Measurements from ENCODE around the gene ZIC2. TPM values are rescaled to one million over a fixed set of nuclear protein-coding genes. Genes with fewer than 3 reads are reported as not detected.

ZIC2 gene
- total RNA-seq = not detected

DNA sequence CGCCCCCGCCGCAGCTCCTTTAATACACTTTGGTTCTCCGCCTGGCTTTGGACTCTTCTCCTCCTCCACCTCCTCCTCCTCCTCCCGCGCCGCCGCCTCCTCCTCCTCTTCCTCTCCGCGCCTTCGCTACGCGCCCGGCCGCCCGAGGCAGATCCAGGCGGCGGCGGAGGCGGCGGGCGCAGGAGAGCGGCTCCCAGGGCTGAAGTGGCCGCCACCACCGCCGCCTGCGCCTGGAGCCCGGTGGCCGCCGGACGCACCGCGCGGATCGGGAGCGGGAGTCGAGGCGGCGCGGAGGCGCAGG is at the start of gene ZIC2:
Gene ZIC2 (plus strand): TSS at position 50 of the 301 bp plus-strand sequence. CDS start 281 bp downstream, outside the sequence.
- 1% methylated on average over 37 of the region's 41 CpGs for WGBS
- Histone ChIP-seq H3K4me1 (peaks cover 59% of the 10 kb centered on the region), H3K36me3 (no peaks in the 10 kb centered on the region), H3K4me3 (peak within 1 kb of the TSS; percentile 61), H3K27me3 (peaks cover 100% of the 10 kb centered on the region), H3K9me3 (no peaks in the 10 kb centered on the region), H3K27ac (no peak within 1 kb of the TSS)
- peak in 1 of 2 donors; percentile 61 for DNase-seq (ENCODE audit: low spot score in 2 of 2)
- no peak for TF ChIP-seq POLR2AphosphoS5 (IDR thresholded peaks at IDR 0.05)
- no peak for TF ChIP-seq POLR2A (IDR thresholded peaks at IDR 0.05)
- TF ChIP-seq, protein P1, sequence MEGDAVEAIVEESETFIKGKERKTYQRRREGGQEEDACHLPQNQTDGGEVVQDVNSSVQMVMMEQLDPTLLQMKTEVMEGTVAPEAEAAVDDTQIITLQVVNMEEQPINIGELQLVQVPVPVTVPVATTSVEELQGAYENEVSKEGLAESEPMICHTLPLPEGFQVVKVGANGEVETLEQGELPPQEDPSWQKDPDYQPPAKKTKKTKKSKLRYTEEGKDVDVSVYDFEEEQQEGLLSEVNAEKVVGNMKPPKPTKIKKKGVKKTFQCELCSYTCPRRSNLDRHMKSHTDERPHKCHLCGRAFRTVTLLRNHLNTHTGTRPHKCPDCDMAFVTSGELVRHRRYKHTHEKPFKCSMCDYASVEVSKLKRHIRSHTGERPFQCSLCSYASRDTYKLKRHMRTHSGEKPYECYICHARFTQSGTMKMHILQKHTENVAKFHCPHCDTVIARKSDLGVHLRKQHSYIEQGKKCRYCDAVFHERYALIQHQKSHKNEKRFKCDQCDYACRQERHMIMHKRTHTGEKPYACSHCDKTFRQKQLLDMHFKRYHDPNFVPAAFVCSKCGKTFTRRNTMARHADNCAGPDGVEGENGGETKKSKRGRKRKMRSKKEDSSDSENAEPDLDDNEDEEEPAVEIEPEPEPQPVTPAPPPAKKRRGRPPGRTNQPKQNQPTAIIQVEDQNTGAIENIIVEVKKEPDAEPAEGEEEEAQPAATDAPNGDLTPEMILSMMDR (IDR thresholded peaks at IDR 0.05) = no peak
- TF ChIP-seq EP300 (IDR thresholded peaks at IDR 0.05) = no peak

DNA sequence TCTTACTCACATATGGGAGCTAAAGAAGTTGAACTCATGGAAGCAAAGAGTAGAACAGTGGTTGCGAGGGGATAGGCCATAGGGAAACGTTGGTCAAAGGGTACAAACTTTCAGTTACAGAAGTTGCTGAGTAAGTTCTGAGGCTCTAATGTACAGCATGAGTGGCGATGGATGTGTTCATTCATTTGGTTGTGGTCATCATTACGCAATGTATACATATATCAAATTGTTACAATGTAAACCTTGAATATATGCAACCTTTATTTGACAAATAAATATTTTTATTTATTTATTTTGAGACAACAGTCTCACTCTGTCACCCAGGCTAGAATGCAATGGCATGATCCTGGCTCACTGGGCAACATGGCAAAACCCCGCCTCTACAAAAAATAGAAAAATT is 48.7 kb upstream of the ZIC2 start:
- WGBS = 86% methylated on average over 5 of the region's 5 CpGs
- H3K27ac ChIP-seq = no peak overlapping the region
- no peaks in the 10 kb centered on the region for H3K9me3 ChIP-seq
- TF ChIP-seq EP300 (IDR thresholded peaks at IDR 0.05) (no peak), POLR2A (IDR thresholded peaks at IDR 0.05) (no peak), POLR2AphosphoS5 (IDR thresholded peaks at IDR 0.05) (no peak)
- TF ChIP-seq, protein P1 (IDR thresholded peaks at IDR 0.05) = no peak
- no peak overlapping the region for H3K4me3 ChIP-seq
- DNase-seq (ENCODE audit: low spot score in 2 of 2) = no peak
- no peaks in the 10 kb centered on the region for H3K36me3 ChIP-seq
- peaks cover 37% of the 10 kb centered on the region for H3K27me3 ChIP-seq
- H3K4me1 ChIP-seq = no peaks in the 10 kb centered on the region

DNA sequence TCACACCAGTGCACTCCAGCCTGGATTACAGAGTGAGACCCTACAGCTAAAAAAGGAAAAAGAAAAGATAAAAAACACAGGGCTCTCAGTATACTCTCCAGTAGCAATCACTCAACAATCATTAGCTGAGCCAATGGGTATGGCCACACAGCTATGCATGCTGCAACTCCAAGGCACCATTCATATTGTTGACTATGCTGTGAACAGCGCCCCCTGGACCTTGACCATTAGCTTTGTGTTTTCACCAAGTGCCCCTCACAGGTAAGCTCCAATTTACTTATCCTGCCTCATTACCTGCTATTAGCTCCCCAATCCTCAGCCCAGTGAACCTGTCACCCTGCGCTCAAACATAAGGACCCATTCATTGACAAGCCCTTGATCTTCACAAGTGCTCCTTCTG is 45.8 kb upstream of the ZIC2 start:
- Histone ChIP-seq H3K4me1 (no peaks in the 10 kb centered on the region), H3K36me3 (no peaks in the 10 kb centered on the region), H3K27ac (no peak overlapping the region), H3K4me3 (no peak overlapping the region), H3K9me3 (no peaks in the 10 kb centered on the region), H3K27me3 (peaks cover 51% of the 10 kb centered on the region)
- 48% methylated on average over 2 of the region's 2 CpGs for WGBS
- no peak for DNase-seq (ENCODE audit: low spot score in 2 of 2)
- TF ChIP-seq EP300 (IDR thresholded peaks at IDR 0.05) (no peak), POLR2AphosphoS5 (IDR thresholded peaks at IDR 0.05) (no peak), POLR2A (IDR thresholded peaks at IDR 0.05) (no peak)
- TF ChIP-seq, protein P1 (IDR thresholded peaks at IDR 0.05) = no peak

DNA sequence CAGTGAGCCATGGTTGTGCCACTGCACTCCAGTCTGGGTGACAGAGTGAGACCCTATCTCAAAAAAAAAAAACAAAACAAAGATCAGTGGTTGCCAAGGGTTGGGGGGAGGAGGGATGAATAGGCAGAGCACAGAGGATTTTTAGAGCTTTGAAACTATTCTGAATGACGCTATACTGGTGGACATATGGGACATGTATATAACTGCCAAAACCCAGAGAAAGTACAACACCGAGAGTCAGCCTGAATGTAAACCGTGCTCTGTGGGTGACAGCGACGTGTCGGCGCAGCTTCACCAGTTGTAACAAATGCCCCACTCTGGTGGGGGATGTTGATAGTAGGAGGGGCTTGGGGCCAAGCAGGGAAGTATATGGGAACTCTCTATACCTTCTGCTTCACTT is 42.9 kb upstream of the ZIC2 start:
- no peaks in the 10 kb centered on the region for H3K36me3 ChIP-seq
- DNase-seq (ENCODE audit: low spot score in 2 of 2) = no peak
- H3K4me3 ChIP-seq = no peak overlapping the region
- H3K27ac ChIP-seq = no peak overlapping the region
- 63% methylated on average over 7 of the region's 7 CpGs for WGBS
- H3K4me1 ChIP-seq = no peaks in the 10 kb centered on the region
- H3K9me3 ChIP-seq = no peaks in the 10 kb centered on the region
- H3K27me3 ChIP-seq = peaks cover 67% of the 10 kb centered on the region
- TF ChIP-seq POLR2A (IDR thresholded peaks at IDR 0.05) (no peak), EP300 (IDR thresholded peaks at IDR 0.05) (no peak), POLR2AphosphoS5 (IDR thresholded peaks at IDR 0.05) (no peak)
- TF ChIP-seq, protein P1 (IDR thresholded peaks at IDR 0.05) = no peak

DNA sequence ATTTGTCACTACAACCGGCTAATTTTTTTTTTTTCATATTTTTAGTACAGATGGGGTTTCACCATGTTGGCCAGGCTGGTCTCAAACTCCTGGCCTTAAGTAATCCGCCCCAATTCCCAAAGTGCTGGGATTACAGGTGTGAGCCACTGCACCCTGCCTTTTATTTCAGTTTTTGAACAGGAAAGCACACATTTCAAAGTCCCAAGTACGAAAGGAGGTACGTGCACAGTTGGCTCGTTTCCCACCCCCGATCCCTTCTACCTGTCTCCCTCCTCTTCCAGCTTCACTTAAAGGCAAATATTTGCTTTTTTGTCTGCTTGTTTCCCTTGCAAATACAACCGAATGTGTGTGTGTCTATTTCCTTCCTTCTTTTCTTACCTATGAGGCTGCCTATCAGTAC is 40.5 kb upstream of the ZIC2 start:
- no peak for DNase-seq (ENCODE audit: low spot score in 2 of 2)
- Histone ChIP-seq H3K27me3 (peaks cover 75% of the 10 kb centered on the region), H3K9me3 (no peaks in the 10 kb centered on the region), H3K4me3 (no peak overlapping the region), H3K4me1 (no peaks in the 10 kb centered on the region), H3K27ac (no peak overlapping the region), H3K36me3 (no peaks in the 10 kb centered on the region)
- TF ChIP-seq POLR2AphosphoS5 (IDR thresholded peaks at IDR 0.05) = no peak
- TF ChIP-seq, protein P1 (IDR thresholded peaks at IDR 0.05) = no peak
- TF ChIP-seq POLR2A (IDR thresholded peaks at IDR 0.05) = no peak
- TF ChIP-seq EP300 (IDR thresholded peaks at IDR 0.05) = no peak
- 47% methylated on average over 7 of the region's 7 CpGs for WGBS
